ENCODE measurements around the gene TXNRD3. TPM values are rescaled to one million over a fixed set of nuclear protein-coding genes. Genes with fewer than 3 reads are reported as not detected.

The TXNRD3 gene
- total RNA-seq, 1 experiment from 2014 or later, result 8.1 TPM

- Mint-ChIP-seq H3K4me1 (peaks cover 8 to 23% of the 10 kb centered on the region in 2 experiments), H3K4me3 (no peak overlapping the region)
- H3K4me2 ChIP-seq (ENCODE audit: insufficient read depth, insufficient read length, low read length), result no peak overlapping the region
Observed at GRCh38 chr3:126663750-126664149, 8.8 kb upstream of the TXNRD3 start.

More at GRCh38 chr3:126663750-126664149, 8.8 kb upstream of the TXNRD3 start:
- H4K91ac ChIP-seq (ENCODE audit: insufficient read length, low read depth, low read length), result no peak overlapping the region
- no peak overlapping the region for H2BK5ac ChIP-seq (ENCODE audit: insufficient read length, low read length)
- H3T11ph ChIP-seq (ENCODE audit: low read length), result no peak overlapping the region
- H2BK20ac ChIP-seq (ENCODE audit: low read depth, low read length, poor library complexity, severe bottlenecking), result no peak overlapping the region
- peaks cover 2% of the 10 kb centered on the region for H3K23me2 ChIP-seq (ENCODE audit: insufficient read length, low read depth, low read length, poor library complexity, severe bottlenecking)
- H2AK5ac ChIP-seq (ENCODE audit: insufficient read length, low read length), result no peak overlapping the region
- H4K8ac ChIP-seq (replicated peaks; ENCODE audit: insufficient read length, low read depth, low read length), result no peak overlapping the region
- H3K27ac ChIP-seq (ENCODE audit: insufficient read length, low read depth, low read length), result no peak overlapping the region
- no peaks in the 10 kb centered on the region for H3K79me1 ChIP-seq (ENCODE audit: insufficient read depth, low read depth, low read length, poor library complexity, severe bottlenecking)
- no peak overlapping the region for H3K14ac ChIP-seq (ENCODE audit: insufficient read depth, low read length)
- Mint-ChIP-seq H3K27me3 (ENCODE audit: low read depth) (peaks cover 36% of the 10 kb centered on the region), H3K27ac (no peak overlapping the region), H3K36me3 (ENCODE audit: insufficient read depth in 1 of 3, low read depth in 3 of 3) (no peaks in the 10 kb centered on the region; a peak in 1 of 7 replicates), H3K9me3 (peaks cover 3% of the 10 kb centered on the region in 2 experiments; a peak in 2 of 5 replicates)
- H3K18ac ChIP-seq (ENCODE audit: insufficient read length, low read depth, low read length), result no peak overlapping the region
- H3K79me2 ChIP-seq (ENCODE audit: insufficient read depth, low read length), result no peaks in the 10 kb centered on the region
- H3K9ac ChIP-seq (ENCODE audit: extremely low read depth, insufficient read length, low read length), result no peak overlapping the region
- H2AFZ ChIP-seq (ENCODE audit: low read length), result no peak overlapping the region
- H3K9me3 ChIP-seq (ENCODE audit: control insufficient read depth, low read depth, low read length), result no peaks in the 10 kb centered on the region
- no peak for TF ChIP-seq CTCF (conservative IDR thresholded peaks at IDR 0.05)
- H3K27me3 ChIP-seq (ENCODE audit: insufficient read depth, low read length), result no peaks in the 10 kb centered on the region
- no peak overlapping the region for H2BK120ac ChIP-seq (ENCODE audit: low read depth, low read length, poor library complexity, severe bottlenecking)
- no CpG with 5 or more reads among the region's 8 CpGs for WGBS (ENCODE audit: extremely low coverage, insufficient read length, low lambda C conversion rate)
- no peaks in the 10 kb centered on the region for H3K4me1 ChIP-seq (ENCODE audit: insufficient read depth, low read length)
- no peak overlapping the region for H2BK12ac ChIP-seq (ENCODE audit: insufficient read length, low read depth, low read length)
- H3K4ac ChIP-seq (ENCODE audit: low read depth, low read length), result no peak overlapping the region
- no peak overlapping the region for H3K56ac ChIP-seq (ENCODE audit: insufficient read length, low read depth, low read length)
- DNase-seq, result no peak
- H2BK15ac ChIP-seq (ENCODE audit: low read depth, low read length), result no peak overlapping the region
- no peak overlapping the region for H3K23ac ChIP-seq (ENCODE audit: insufficient read length, low read depth, low read length)
- no peak overlapping the region for H4K5ac ChIP-seq (ENCODE audit: insufficient read length, low read depth, low read length)
- no peaks in the 10 kb centered on the region for H4K20me1 ChIP-seq (ENCODE audit: control insufficient read depth, insufficient read depth, insufficient read length)

All from H9 (cell line).